Skeletal muscle satellite cell (primary cell): ENCODE measurements around the gene SLC30A1. TPM values are rescaled to one million over a fixed set of nuclear protein-coding genes. Genes with fewer than 3 reads are reported as not detected.
"Not testable (repeated sequence)": the region's sequence is repeated elsewhere in the genome, so short reads cannot be mapped to it uniquely, and the experiment has no call there.

ENCODE experiments used
- H3K27me3 ChIP-seq: 2 replicates; pipeline ENCODE4 v1.7.0; 2013; ENCODE audit warnings: low read length; ENCODE audit not compliant: control insufficient read depth, insufficient read depth
- H3K36me3 ChIP-seq: 2 replicates; pipeline ENCODE4 v1.7.0; 2013; ENCODE audit warnings: mild to moderate bottlenecking, control low read depth, low read length; ENCODE audit not compliant: insufficient read depth
- H3K4me1 ChIP-seq: 2 replicates; pipeline ENCODE4 v1.7.0; 2013; ENCODE audit warnings: low read length; ENCODE audit not compliant: control insufficient read depth, insufficient read depth
- H3K4me2 ChIP-seq: 2 replicates; pipeline ENCODE4 v1.7.0; 2013; ENCODE audit warnings: mild to moderate bottlenecking, low read length
- H3K4me3 ChIP-seq: 2 replicates; pipeline ENCODE4 v1.7.0; 2013; ENCODE audit warnings: low read length
- H3K9ac ChIP-seq: 2 replicates; pipeline ENCODE4 v1.7.0; 2013; ENCODE audit warnings: mild to moderate bottlenecking, low read depth, low read length, moderate library complexity
- H3K9me3 ChIP-seq: replicated peaks from 2 replicates; pipeline ENCODE4 v1.7.0; 2013; ENCODE audit warnings: mild to moderate bottlenecking, control low read depth, low read length
- total RNA-seq: library from RNA; depleted of rRNA; stranded (reverse); fragments of >200 nt; gene quantifications from 2 replicates; pipeline ENCODE4 v1.2.3, GENCODE V29; 2012; rRNA removed

The SLC30A1 gene
- total RNA-seq: 9.8 and 14.4 TPM in 2 replicates

- H3K36me3 ChIP-seq: peaks cover 22% of the 10 kb centered on the region
- H3K4me3 ChIP-seq: peak within 1 kb of the TSS; percentile 90
- H3K4me2 ChIP-seq: peak within 1 kb of the TSS; percentile 91
- H3K27me3 ChIP-seq: no peaks in the 10 kb centered on the region
- H3K9me3 ChIP-seq: no peaks in the 10 kb centered on the region
- peaks cover 33% of the 10 kb centered on the region for H3K4me1 ChIP-seq
- peak within 1 kb of the TSS; percentile 95 for H3K9ac ChIP-seq
These were observed at the start of gene SLC30A1 for GRCh38 chr1:211578640-211579439. Gene SLC30A1, minus strand, starts transcription at chr1:211579161. Its CDS starts 549 bp downstream, at chr1:211578612.

GRCh38 chr1:211628417-211628816 lies 49.5 kb upstream of the SLC30A1 start:
- Histone ChIP-seq H3K4me1 (peaks cover 15% of the 10 kb centered on the region), H3K9ac (no peak overlapping the region), H3K4me2 (no peak overlapping the region), H3K9me3 (no peaks in the 10 kb centered on the region), H3K27me3 (peaks cover 8% of the 10 kb centered on the region), H3K36me3 (no peaks in the 10 kb centered on the region), H3K4me3 (no peak overlapping the region)

GRCh38 chr1:211627259-211627658 lies 48.3 kb upstream of the SLC30A1 start:
- Histone ChIP-seq H3K27me3 (peaks cover 8% of the 10 kb centered on the region), H3K4me2 (no peak overlapping the region), H3K9ac (no peak overlapping the region), H3K9me3 (no peaks in the 10 kb centered on the region), H3K4me3 (no peak overlapping the region), H3K36me3 (no peaks in the 10 kb centered on the region), H3K4me1 (peaks cover 4% of the 10 kb centered on the region)

- not testable (repeated sequence) for H3K4me3 ChIP-seq, H3K4me2 ChIP-seq, H3K9ac ChIP-seq, H3K36me3 ChIP-seq, H3K27me3 ChIP-seq, H3K4me1 ChIP-seq, H3K9me3 ChIP-seq
These were observed 46.9 kb upstream of the SLC30A1 start for GRCh38 chr1:211625866-211626265.

- Histone ChIP-seq H3K4me2 (no peak overlapping the region), H3K4me1 (no peaks in the 10 kb centered on the region), H3K36me3 (no peaks in the 10 kb centered on the region), H3K27me3 (peaks cover 8% of the 10 kb centered on the region), H3K4me3 (no peak overlapping the region), H3K9ac (no peak overlapping the region), H3K9me3 (no peaks in the 10 kb centered on the region)
These were observed 46.1 kb upstream of the SLC30A1 start for GRCh38 chr1:211625040-211625439.

GRCh38 chr1:211623515-211623914 lies 44.6 kb upstream of the SLC30A1 start:
- Histone ChIP-seq H3K36me3 (no peaks in the 10 kb centered on the region), H3K9ac (no peak overlapping the region), H3K4me1 (no peaks in the 10 kb centered on the region), H3K9me3 (no peaks in the 10 kb centered on the region), H3K4me3 (no peak overlapping the region), H3K4me2 (no peak overlapping the region), H3K27me3 (peaks cover 3% of the 10 kb centered on the region)

GRCh38 chr1:211621447-211622198 lies 42.7 kb upstream of the SLC30A1 start:
- Histone ChIP-seq H3K4me1 (peaks cover 1% of the 10 kb centered on the region), H3K4me3 (no peak overlapping the region), H3K9me3 (no peaks in the 10 kb centered on the region), H3K4me2 (no peak overlapping the region), H3K27me3 (no peaks in the 10 kb centered on the region), H3K9ac (no peak overlapping the region), H3K36me3 (no peaks in the 10 kb centered on the region)

GRCh38 chr1:211620097-211620496 lies 41.1 kb upstream of the SLC30A1 start:
- peaks cover 3% of the 10 kb centered on the region for H3K4me1 ChIP-seq

GRCh38 chr1:211619033-211619996 lies 40.4 kb upstream of the SLC30A1 start:
- H3K36me3 ChIP-seq: no peaks in the 10 kb centered on the region
- no peak overlapping the region for H3K9ac ChIP-seq
- H3K27me3 ChIP-seq: no peaks in the 10 kb centered on the region
- no peaks in the 10 kb centered on the region for H3K9me3 ChIP-seq
- no peak overlapping the region for H3K4me3 ChIP-seq
- H3K4me2 ChIP-seq: no peak overlapping the region
- peaks cover 3% of the 10 kb centered on the region for H3K4me1 ChIP-seq

More at GRCh38 chr1:211620097-211620496, 41.1 kb upstream of the SLC30A1 start:
- Histone ChIP-seq H3K9ac (no peak overlapping the region), H3K27me3 (no peaks in the 10 kb centered on the region), H3K4me3 (no peak overlapping the region), H3K36me3 (no peaks in the 10 kb centered on the region), H3K9me3 (no peaks in the 10 kb centered on the region), H3K4me2 (no peak overlapping the region)

GRCh38 chr1:211616965-211617297 lies 38.0 kb upstream of the SLC30A1 start:
- peaks cover 15% of the 10 kb centered on the region for H3K4me1 ChIP-seq
- no peaks in the 10 kb centered on the region for H3K36me3 ChIP-seq
- no peak overlapping the region for H3K9ac ChIP-seq
- H3K4me2 ChIP-seq: no peak overlapping the region
- no peaks in the 10 kb centered on the region for H3K27me3 ChIP-seq
- no peak overlapping the region for H3K4me3 ChIP-seq
- no peaks in the 10 kb centered on the region for H3K9me3 ChIP-seq
